GM12892 (cell line): ENCODE results near the gene GPR84.

ENCODE experiments used
- POLR2A ChIP-seq: IDR thresholded peaks from 2 replicates; pipeline ENCODE4 v1.6.1; 2011; ENCODE audit warnings: low read depth, low read length, control low read depth
- POLR2AphosphoS5 ChIP-seq: IDR thresholded peaks from 2 replicates; pipeline ENCODE4 v1.6.1; 2011; ENCODE audit warnings: low read depth, low read length, control low read depth

DNA sequence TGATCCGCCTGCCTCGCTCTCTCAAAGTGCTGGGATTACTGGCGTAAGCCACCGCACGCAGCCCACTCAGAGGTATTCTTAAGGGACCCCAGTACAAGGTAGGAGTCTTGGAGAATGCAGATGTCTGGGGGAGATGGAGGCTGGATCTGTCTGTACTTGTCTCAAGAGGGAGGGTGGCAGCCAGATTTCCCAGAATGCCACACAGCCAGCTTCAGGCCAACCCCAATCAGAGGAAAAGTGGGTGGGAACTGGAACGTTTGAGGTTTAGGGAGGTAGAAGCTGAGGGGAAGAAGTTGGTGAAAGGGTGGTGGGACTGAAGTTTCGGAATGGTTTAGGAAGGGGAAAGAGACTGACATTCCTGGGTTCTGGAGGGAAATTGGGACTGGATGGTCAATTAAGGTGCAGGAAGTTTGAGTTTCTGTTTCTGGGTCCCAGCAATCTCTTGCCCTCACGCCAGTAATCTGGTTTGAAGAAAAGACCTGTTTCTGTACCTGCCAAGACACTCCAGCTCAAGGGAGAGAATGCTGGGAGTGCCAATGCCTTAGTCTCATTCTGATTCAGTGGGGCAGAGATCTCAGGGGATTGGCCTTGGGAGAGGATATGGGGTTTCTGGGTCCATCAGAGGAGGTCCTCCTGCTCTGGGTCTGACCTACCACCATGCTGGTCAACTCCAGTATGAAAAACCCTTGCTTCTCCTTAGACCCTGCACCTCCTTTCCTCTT, 28.4 kb upstream of the GPR84 start:
- TF ChIP-seq POLR2AphosphoS5 (no peak), POLR2A (no peak)
